Testis (tissue), 2 donors: Measurements from ENCODE around the gene MARK4.

Source experiments
- CTCF ChIP-seq, 3 experiments: fragments of 450-650 bp in 2 of 3; fragments of 200-600 bp in 1 of 3; sonication (generic) in 1 of 3; IDR thresholded peaks; one replicate each; pipeline ENCODE4 v1.5.1; 2016 to 2019; ENCODE audit warnings: antibody characterized with exemption in 3 of 3, mild to moderate bottlenecking in 2 of 3, moderate library complexity in 1 of 3
- POLR2A ChIP-seq: fragments of 450-650 bp; IDR thresholded peaks from one replicate; pipeline ENCODE4 v1.6.1; 2017; ENCODE audit warnings: antibody characterized with exemption, mild to moderate bottlenecking, moderate library complexity

DNA sequence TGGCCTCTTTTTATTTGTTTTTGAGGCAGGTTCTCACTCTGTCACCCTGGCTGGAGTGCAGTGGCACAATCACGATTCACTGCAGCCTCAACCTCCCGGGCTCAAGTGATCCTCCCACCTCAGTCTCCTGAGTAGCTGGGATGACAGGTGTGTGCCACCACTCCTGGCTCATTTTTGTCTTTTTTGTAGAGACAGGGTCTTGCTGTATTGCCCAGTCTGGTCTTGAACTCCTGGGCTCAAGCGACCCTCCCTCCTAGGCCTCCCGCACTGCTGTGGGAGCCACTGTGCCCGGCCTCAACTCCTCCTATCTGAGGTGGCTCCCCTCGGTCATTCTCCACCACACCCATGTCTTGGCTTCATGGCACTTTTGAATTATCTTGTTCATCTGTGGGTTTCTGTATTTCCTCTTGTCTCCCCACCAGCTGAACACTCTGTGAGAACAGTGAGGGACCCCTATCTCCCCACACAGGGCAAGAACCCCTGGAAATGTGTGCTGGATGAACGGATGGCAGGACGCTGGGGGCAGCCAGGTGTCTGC lies 63.7 kb downstream of the MARK4 start:
- TF ChIP-seq POLR2A (no peak), CTCF (IDR thresholded peaks at IDR 0.05) (no peak)
